IPS-18c (cell line): ENCODE measurements around the gene RHOBTB3.
A peak's percentile ranks its signal among the peaks of the same experiment; 100 is the strongest.
"Not testable (repeated sequence)": the region's sequence is repeated elsewhere in the genome, so short reads cannot be mapped to it uniquely, and the experiment has no call there.

Experiments
- H3K4me3 ChIP-seq: 2 replicates; pipeline ENCODE4 v1.7.0; 2013; ENCODE audit warnings: low read depth, mild to moderate bottlenecking, low read length, moderate library complexity; ENCODE audit not compliant: insufficient read depth
- H3K9me3 ChIP-seq: one replicate; pipeline ENCODE4 v1.6.1; 2013; ENCODE audit warnings: mild to moderate bottlenecking, low read length, moderate library complexity; ENCODE audit not compliant: control insufficient read depth, insufficient read depth

Gene RHOBTB3, protein sequence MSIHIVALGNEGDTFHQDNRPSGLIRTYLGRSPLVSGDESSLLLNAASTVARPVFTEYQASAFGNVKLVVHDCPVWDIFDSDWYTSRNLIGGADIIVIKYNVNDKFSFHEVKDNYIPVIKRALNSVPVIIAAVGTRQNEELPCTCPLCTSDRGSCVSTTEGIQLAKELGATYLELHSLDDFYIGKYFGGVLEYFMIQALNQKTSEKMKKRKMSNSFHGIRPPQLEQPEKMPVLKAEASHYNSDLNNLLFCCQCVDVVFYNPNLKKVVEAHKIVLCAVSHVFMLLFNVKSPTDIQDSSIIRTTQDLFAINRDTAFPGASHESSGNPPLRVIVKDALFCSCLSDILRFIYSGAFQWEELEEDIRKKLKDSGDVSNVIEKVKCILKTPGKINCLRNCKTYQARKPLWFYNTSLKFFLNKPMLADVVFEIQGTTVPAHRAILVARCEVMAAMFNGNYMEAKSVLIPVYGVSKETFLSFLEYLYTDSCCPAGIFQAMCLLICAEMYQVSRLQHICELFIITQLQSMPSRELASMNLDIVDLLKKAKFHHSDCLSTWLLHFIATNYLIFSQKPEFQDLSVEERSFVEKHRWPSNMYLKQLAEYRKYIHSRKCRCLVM

DNA sequence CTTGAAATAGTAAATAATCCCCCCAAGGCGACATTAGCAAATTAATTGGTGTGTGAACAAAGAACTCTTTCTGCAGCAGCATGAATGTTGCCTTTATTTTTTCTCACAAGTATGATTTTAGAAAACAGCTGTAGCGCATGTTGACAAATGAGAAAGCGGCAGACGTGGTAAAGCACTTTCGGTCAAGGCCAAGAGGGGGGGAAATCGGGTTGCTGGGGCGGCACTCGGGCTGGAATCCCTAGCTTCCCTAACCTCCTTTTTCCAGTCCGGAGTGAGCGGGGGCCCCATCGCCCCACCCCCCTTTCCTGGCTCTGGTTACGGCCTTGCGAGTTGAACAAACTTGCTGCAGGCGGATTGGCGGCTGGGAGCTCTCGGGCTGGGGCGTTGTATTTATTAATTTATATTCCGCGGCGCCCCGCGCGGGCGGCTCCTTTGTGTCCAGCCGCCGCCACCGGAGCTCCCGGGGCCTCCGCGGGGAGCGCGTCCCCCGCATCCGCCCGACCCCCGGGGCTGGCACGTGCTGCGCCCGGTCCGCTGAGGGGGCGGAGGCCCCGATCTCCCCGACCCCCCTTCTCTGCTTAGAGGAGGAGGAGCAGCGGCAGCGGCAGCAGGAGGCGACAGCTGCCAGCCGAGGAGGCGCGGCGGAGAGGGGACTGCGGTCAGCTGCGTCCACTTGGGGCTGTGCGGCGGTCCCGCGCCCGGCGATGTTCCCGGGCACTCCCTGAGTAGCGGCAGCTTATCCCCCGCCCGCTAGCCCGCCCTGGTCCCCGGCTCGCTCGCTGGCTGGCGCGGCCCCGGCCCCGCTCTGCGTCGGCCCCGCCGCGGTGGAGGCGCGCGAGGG, at the start of gene RHOBTB3:
TSS of gene RHOBTB3 (plus strand) at position 607 of the 841 bp plus-strand sequence. CDS start 347 bp downstream, outside the sequence.
- Histone ChIP-seq H3K4me3 (peak within 1 kb of the TSS; percentile 77), H3K9me3 (no peaks in the 10 kb centered on the region)

DNA sequence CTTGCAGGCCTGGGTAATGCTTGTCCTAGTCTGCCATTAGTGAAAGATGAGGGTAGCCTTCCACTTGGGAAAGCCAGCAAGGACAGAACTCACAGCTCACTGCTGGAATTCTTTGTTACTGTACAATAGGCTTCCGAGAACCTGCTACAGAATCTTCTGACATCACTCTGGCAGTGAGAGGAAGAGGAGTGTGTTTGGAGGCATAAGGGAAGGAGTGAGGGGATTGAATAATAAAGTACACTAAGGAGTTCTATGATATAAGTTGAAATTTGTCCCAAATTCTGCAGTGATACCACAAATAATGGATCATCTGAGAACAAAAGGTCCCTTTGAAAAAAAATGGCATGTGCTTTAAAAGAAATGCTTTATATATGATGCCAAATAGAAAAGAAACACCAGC, 48.2 kb upstream of the RHOBTB3 start, which contains the start of gene SPATA9:
TSS of gene SPATA9 (minus strand) at position 101 of the 400 bp plus-strand sequence. CDS start 137 bp downstream, outside the sequence.
- Histone ChIP-seq H3K9me3 (no peaks in the 10 kb centered on the region), H3K4me3 (no peak within 1 kb of the TSS)

DNA sequence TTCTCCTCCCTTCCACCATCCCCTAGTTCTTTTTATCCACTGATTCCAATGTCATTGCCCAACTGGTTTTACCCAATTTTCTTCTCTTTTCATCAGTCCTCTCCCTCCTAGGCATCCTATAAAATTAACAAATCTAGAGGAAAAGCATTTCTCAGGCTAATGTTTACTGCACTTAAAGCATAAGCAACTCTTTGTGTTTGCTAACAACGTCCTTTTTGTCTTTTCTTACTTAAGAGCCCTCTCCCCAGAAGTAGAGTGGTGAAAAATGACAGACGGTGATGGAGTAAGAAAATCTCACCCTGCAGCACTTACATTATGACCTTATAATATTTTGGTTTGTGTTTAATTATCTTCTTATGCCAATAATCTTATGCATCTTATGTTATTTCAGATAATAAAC, 46.8 kb upstream of the RHOBTB3 start:
- Histone ChIP-seq H3K9me3 (no peaks in the 10 kb centered on the region), H3K4me3 (no peak overlapping the region)

DNA sequence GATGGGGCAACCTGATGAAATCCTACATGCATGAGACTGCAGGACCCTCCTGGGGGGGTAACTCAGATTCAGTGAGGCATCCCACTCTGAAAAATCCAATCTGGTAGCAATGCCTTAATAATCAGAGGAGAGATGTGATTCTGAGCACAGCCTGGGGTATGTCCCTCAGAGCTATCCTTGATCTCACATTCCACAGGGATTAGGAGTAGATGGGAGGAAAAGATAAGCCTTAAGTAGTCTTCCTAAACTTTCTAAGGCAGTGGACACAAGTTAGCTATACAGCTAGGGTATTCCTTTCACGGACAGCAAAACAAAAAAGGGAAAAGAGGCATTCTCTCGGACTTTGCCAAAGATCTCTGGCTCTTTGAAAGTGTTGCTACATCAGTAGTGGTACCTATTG, 44.5 kb upstream of the RHOBTB3 start:
- H3K4me3 ChIP-seq, result no peak overlapping the region
- no peaks in the 10 kb centered on the region for H3K9me3 ChIP-seq

DNA sequence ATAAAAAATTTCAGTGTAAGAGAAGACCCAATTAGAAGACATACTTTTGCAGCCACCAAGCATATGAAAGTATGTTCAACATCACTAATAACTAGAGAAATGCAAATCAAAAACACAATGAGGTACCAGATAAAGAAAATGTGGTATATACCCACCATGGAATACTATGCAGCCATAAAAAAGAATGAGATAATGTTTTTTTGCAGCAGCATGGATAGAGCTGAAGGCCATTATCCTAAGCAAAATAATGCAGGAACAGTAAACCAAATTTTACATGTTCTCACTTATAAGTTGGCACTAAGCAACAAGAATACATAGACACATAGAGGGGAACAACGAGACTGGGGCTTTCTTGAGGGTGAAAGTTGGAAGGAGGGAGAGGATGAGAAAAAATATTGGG, 41.5 kb upstream of the RHOBTB3 start:
- Histone ChIP-seq H3K9me3 (no peaks in the 10 kb centered on the region), H3K4me3 (no peak overlapping the region)

DNA sequence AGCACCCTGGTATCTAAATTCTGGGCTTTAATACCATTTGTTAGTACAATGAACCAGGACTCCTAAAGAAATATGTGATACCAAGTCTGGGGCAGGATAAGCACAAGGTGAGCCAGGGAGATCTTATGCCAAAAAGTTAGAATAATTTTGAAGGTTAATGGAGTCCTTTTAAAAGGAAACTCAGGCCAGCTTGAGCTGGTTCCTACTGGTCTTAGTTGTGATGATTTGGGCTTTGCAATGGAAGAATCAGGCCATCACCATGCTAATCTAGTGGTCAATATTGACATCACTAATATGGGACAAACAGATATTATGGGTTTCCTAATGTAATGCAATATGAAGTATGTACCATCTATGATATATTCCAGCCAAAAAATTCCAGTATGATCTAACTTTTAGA, 40.8 kb upstream of the RHOBTB3 start:
- no peak overlapping the region for H3K4me3 ChIP-seq
- no peaks in the 10 kb centered on the region for H3K9me3 ChIP-seq

DNA sequence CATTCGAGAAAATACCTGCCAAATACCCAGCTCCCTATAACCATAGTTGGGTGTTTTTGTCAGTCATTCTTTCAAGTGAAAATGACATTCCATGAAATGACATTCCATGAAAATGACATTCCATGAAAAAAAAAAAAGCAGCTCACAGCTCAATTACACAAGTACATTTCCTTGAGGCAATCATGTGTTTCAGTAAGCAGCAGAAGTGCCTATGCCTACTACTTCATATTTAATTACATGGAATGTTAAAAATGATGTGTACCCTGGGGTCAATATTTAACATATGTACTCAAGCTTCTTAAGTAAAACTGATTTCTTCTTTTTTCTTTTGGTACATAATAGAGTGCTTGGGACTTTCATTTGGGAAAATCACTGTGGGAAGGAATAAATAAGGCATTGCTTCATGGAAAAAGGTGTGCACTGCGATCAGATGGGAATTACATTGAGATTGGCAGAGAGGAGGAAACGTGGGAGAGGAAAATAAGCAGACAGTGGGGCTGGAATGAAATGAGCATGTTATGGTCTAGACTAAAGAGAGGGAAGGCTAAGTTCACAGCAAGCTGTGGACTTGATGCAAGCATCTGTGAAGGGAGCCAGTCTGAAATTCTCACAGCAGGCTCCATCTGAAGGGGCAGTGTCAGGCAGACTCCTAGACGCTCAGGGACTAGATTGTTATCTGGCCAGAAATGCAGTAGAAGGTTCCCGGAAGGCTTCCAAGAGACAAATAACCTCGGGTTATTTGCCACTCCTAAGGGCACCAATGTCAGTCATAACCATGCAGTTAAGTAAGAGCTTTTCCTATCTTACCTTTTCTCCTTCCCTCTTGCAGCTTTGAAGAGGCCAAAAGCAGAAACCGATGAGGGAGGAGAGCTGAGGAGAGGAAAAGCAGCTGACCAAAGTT, 33.1 kb upstream of the RHOBTB3 start:
- Histone ChIP-seq H3K4me3 (no peak overlapping the region), H3K9me3 (no peaks in the 10 kb centered on the region)

DNA sequence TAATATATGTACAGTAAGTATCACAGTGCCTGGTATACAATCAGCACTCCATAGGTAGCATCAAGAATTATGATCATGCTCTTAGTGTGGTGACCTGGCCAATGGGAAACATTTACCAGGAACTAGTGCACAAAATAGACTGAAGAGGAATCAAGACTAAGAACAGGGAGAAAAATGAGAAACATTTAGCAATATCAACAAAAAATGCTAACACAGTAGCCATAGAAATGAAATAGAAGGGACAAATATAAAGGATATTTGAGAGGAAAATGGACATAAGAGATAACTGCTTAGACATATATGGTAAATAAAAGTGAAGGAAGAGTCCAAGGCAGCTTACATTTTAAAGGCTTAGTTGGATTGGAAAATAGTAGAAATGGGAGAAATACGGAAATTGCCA, 31.8 kb upstream of the RHOBTB3 start:
- no peak overlapping the region for H3K4me3 ChIP-seq

DNA sequence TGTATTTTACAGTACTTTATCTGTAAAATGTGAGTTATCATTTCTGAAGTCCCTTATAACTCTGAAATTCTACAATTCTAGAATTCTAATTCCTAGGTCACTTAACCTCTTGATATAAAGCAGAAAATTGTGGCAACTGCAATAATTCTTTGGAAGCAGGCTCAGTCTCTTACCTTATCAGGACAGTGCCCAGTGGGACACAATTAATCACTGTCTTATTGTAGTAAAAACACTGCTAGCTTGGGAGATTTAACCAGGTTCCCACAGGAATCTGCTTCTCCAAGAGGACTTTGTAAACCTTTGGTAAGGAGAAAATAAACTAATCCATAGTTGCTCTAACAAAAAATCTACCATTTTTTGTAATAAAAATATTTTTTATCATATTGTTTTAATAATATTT, 30.1 kb upstream of the RHOBTB3 start:
- H3K9me3 ChIP-seq, result no peaks in the 10 kb centered on the region
- no peak overlapping the region for H3K4me3 ChIP-seq

More for the DNA sequence above, 31.8 kb upstream of the RHOBTB3 start:
- no peaks in the 10 kb centered on the region for H3K9me3 ChIP-seq

DNA sequence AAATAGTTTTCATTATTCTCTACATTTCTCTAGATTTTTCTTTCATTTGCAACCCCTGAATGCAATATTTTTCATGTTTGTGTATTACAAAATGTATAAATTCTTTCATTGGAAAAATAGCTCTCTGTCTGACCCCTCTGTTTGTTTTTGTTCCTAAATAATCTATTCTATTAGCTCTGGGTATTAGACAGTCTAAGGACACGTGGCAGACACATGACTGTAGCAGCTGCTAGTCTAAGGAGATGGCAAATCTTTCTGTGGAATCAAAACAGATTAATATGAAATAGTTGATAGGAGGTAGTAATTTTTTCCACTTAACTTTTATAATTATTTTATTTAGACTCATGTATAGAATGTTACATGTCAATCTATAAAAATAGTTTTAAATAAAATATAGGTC, 27.0 kb upstream of the RHOBTB3 start:
- H3K4me3 ChIP-seq, result no peak overlapping the region

DNA sequence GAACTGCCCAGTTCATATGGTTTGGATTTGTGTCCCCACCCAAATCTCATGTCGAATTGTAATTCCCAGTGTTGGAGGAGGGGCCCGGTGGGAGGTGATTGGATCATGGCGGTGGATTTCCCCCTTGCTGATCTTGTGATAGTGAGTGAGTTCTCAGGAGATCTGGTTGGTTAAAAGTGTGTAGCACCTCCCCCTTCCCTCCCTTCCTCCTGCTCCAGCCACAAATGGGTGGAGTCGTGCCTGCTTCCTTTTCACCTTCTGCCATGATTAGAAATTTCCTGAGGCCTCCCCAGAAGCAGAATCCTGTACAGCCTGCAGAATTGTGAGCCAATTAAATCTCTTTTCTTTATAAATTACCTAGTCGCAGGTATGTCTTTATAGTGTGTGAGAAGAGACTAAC, 24.9 kb upstream of the RHOBTB3 start:
- not testable (repeated sequence) for H3K4me3 ChIP-seq, H3K9me3 ChIP-seq

More for the DNA sequence above, 27.0 kb upstream of the RHOBTB3 start:
- no peaks in the 10 kb centered on the region for H3K9me3 ChIP-seq

DNA sequence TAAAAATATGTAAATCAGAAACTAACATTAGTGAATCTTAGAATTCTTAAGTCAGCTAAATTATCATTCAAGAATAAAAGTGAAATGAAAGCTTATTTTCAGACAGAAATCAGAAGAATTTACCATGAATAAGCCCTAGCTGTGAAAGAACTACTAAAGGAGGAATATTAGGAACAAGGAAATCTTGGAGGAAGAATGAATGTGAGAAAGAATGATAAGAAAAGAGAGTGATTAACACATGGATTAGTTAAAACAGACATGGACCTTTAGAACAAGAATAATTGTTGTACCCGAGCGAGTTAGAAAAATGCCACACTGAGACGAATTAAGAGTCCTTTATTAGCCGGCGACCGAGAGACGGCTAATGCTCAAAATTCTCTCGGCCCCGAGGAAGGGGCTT, 24.1 kb upstream of the RHOBTB3 start:
- Histone ChIP-seq H3K4me3 (no peak overlapping the region), H3K9me3 (no peaks in the 10 kb centered on the region)

DNA sequence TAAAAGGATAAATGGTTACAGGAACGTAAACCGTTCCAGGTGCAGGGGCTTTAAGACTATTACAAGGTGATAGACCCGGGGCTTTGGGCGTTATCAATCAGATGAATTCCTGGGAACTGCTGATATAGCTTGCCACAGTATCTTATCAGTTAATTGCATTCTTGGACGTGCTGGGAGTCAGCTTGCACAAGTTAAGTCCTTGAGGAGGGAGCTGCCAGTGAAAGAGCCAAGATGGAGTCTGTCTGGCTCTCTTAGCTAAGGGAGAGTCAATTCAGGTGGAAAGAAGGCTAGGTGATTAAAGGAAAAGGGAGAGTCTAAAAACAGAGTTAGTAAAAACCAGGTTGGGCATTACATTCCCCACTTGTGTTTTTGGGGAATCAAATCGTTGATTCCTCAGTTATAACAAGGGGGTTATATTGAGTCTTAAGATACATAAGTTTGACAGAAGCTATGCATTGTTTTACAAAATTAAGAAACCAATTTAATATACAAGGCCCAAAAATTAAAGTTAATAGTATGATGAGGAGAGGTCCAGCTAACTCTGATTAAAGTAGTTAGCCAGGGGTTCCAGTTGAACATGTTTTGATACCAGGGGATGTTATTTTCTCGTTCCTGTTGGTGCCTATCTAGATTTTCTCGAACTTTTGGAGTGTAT, 23.5 kb upstream of the RHOBTB3 start:
- not testable (repeated sequence) for H3K4me3 ChIP-seq, H3K9me3 ChIP-seq

DNA sequence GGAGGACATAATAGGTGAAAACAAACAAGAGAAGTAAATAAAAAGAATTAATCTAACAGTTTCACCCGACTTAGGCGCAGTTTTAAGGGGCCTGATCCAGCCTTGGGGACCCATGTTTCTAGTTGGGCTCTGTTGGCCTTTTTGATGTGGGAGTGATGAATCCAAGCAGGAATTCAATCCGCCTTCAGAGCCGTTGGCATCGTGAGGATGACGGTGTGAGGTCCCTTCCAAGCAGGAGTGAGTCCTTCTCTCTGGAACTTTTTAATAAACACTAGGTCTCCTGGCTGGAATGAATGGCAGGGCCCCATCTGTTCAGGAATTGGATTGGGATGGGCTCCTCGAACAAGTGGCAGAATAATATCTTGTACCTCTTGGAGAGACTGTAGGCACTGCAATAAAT, 22.3 kb upstream of the RHOBTB3 start:
- Histone ChIP-seq H3K9me3 (no peaks in the 10 kb centered on the region), H3K4me3 (no peak overlapping the region)

DNA sequence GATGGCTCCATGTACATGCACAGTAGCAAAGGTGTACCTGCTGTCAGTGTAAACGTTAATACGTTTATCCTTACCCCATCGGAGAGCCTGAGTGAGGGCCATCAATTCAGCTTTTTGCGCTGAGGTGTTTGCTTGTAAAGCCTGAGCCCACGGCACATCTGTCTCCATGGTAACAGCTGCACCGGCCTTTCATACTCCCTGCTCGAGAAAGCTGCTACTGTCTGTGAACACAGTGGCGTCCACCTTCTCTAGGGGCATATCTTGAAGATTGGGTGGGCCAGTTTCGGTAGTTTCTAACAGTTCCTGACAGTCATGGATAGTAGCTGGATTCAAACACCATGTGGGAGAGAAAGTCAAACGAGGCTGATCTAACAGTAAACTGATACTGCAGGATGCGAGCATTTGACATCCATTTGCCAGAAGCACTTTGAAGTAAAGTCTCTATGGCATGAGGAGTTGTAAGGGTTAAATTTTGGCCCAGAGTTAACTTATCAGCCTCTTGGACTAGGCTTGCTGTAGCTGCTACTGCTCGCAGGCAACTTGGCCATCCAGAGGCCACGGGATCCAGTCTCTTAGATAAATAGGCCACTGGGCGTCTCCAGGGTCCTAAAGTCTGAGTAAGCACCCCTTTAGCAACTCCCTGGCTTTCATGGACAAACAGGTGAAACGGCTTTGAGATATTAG, 21.0 kb upstream of the RHOBTB3 start:
- H3K9me3 ChIP-seq, result no peaks in the 10 kb centered on the region
- H3K4me3 ChIP-seq, result peak overlapping the region; percentile 62; the same call in 1 of the 2 replicates
